HG03469 (cell line): Measurements from ENCODE around the gene LRP2.
"Not testable (repeated sequence)": the region's sequence is repeated elsewhere in the genome, so short reads cannot be mapped to it uniquely, and the experiment has no call there.

Experiments used
- ATAC-seq: cut with Tn5 transposase; IDR thresholded peaks from one replicate; pipeline ENCODE4 v1.9.1; 2021; ENCODE audit warnings: mild to moderate bottlenecking, moderate library complexity, moderate number of reproducible peaks; ENCODE audit not compliant: unreplicated experiment

The LRP2 gene

DNA sequence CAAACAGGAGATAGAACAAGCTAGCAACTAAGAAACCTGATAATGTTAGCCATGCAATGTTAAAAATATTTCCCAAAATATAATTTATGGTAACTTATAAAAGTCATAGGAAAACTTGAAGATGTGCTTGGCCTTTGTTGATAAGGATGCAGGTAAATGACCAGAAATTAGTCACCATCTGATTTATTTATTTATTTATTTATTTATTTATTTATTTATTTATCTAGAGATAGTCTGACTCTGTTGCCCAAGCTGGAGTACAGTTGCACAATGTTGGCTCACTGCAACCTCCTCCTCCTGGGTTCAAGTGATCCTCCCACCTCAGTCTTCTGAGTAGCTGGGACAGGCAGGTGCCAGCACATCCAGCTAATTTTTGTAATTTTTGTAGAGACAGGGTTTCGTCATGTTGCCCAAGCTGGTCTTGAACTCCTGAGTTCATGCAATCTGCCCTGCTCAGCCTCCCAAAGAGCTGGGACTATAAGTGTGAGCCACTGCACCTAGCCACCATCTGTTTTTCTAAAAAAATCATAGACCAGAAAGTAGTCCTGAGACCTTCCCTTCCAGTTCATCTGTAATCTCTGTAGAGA lies 183.4 kb downstream of the LRP2 start:
- ATAC-seq = no peak

DNA sequence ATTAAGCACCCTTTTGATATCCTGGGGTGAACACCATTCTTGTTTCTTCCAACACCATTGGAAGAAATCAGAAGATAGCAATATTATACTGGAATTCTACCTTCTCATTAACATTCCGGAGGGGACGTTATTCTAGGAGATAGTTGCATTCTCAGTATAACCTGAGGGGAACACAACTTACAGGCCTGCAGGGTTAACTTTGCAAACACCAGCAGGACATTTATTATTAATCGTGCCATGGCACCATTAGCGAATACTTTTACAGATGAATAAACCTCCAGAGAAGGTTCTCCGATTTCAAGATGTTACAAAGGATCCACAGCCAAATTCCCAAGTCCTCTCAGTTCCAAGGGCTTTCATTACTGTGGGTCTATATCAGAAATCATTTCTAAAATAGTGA lies 184.0 kb downstream of the LRP2 start:
- no peak for ATAC-seq

DNA sequence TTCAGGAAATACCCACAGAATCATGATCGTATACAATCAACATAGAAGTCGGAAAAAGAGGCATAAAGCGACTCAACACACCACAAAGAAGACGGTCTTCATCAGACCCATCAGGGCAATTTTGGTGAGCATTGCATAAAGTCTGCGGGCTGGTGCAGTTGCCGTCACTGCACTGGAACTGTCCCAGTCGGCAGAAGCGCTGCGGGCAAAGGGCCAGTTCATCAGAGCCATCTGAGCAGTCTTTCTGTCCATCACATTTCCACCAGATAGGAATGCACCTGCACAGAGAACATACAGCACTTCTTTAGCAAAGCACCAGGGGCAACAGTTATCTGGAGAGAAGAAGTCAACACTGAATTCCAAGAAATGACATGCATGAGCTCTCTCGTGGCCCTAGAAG lies 187.2 kb downstream of the LRP2 start:
- ATAC-seq = no peak

DNA sequence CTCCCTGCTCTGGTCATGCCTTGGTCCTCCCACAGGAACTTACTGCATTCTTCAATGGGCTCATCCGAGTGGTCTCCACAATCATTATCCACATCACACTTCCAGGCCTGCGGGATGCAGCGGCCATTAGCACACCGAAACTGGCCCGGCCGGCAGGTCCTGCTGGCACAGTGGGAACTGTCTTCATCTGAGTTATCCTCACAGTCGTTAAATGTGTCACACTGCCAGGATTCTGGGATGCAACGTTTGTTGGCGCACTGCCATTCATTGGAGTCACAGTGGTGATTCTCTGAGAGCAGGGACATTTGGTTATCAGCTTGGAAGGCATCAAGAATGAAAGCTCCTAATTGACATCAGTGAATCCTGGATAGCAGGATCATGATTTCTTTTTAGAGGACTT lies 188.5 kb downstream of the LRP2 start:
- ATAC-seq = no peak

DNA sequence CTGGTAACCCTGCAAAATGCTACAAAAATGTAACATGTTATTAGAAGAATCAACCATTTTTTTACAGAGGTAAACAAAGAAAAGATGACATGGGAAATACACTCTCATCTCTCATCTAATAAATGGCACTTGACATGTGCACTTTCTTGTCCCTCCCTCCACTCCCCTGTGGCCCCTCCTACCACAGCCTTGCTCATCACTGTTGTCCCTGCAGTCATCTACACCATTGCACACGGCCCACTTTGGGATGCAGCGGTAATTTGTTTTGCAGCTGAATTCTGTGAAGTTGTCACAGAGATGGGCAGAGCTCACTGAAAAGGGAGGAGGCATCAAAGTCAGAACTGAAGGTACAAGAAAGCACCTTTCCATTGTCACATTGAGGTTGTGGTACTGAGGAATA lies 189.4 kb downstream of the LRP2 start:
- no peak for ATAC-seq

DNA sequence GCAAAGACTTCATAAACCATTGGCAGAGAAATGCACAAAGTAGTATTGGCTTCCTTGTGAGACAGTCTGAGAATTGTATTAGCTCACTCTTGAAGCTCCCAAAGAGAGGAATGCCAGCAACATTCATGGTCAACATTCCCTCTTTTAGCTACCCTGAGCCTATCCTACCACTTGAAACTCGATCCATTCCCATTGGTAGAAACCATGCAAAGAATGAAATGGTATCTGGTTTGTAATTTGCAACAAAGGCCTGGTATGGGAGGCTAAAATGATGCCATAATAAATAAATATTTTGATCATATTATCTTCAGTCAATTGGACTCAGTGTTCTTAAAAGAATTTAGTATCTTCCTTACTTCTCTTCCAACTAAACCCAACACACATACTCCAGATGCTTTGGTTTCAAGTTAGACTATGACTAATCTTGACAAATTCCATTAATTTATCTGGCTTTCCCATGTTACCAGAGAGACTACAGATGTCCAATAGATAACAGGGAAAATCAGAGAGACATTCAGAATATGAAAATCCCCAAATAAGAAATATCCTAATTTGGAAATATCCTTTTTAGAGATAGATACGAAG lies 190.1 kb downstream of the LRP2 start:
- ATAC-seq = no peak

DNA sequence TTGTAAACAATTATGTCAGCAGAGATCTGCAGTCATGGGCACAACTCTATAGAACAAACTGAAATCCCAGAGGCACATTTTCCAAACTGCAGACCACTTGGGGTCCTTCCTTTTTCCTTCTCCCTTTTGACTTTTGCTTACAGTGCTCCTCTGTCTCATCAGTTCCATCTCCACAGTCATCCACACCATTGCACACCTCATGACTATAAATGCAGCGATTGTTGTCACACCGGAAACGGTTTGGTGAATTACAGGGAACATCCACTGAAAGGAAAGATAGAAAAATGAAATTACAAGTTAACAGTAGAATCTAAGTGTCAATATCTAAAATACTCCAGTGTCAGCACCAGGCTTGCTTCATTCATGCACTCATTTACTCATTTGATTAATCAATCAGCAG lies 196.5 kb downstream of the LRP2 start:
- no peak for ATAC-seq

DNA sequence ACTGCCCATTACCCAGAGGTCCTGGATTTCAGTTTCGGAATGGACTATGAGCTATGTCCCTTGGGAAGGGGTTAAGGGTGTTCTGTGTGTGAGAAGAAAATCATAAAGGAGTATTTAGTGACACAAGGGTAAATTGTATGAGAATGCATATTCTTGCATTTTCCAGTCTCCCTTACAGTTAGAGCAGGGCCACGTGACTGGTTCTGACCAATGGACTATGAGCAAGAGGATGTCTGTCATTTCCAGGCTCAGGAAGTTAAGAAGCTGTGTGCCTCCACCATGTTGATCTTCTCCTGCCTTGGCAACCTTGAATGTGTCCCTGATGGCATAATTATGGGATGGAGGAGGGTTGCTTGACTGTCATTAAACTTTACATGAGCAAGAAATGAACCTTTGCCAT lies 198.0 kb downstream of the LRP2 start:
- ATAC-seq = no peak

DNA sequence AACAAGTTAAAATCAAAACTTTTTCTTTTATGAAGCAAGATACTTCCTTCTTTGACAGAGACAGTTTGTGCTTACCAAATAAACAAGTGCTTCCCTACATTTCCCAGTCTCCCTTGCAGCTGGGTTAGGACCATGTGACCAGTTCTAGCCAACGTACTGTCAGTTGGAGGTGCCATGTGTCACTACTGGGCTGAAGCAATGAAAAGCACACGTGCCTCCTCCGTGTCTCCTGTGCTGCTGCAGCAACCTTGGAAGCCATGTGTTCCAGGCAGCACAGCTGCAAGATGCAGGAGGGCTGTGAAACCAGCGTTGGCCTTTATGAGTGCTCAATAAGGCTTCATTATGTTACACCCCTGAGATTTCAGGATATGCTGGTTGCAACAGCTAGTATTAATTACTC lies 199.7 kb downstream of the LRP2 start:
- ATAC-seq = no peak

DNA sequence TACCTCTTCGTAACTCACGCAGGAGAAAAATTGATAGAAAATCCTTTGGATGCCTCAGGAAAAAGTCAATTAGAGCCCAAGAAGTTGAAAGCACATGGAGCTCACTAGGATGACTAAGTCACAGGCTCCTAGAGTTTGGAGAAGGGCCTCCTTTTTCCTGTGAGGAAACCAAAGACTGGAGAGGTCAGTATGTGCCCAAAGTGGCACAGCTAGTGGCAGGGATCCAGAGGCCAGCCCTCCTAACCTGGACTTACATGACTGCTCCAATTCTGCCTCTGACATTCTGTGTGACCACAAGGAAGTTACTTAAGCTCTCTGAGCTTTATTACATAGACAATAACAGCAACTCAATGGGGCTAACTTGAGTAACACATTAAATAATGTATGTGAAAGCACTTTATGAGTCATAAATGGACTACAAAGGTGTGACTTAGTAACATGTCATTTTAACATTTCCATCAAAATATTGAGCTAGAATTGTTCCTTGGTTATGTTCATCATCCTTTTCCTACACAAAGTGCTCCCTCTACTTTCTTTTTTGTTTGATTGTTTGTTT lies 201.3 kb downstream of the LRP2 start:
- no peak for ATAC-seq

DNA sequence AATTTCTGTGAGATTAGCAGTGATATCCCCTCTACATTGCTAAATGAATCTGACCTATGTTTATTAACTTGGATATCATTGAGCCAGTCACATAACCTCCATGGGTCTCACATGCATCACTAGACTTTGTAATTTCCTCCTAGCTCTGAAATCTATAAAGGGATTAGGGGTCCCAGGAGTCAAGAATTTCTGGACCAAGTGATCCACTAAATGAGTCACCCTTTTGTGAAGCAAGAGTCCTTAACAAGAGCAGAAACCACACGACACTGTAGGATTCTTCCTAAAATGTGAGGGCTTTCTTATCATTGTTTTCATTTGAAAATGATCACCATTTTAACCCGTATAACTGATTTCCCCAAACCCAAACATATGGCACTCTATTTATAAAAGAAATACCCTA lies 202.6 kb downstream of the LRP2 start:
- no peak for ATAC-seq

DNA sequence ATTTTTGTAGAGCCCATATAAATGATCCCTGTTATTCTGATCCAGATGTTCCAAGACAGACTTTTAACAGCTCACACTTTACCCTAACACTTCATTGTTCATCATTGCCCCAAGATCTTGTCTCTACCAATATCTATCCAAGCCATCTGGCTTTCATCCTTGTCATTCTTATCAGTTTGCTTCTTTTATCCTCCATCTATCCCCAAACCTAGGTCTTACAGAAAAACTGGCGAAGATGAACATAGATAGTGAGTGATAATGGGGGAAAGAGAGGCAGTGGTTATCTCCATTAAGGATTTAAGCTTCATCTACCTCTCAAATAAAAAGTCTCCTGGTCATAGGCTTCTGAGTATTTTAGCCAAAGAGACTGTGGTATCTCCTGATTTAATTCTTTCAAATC lies 203.5 kb downstream of the LRP2 start:
- no peak for ATAC-seq

DNA sequence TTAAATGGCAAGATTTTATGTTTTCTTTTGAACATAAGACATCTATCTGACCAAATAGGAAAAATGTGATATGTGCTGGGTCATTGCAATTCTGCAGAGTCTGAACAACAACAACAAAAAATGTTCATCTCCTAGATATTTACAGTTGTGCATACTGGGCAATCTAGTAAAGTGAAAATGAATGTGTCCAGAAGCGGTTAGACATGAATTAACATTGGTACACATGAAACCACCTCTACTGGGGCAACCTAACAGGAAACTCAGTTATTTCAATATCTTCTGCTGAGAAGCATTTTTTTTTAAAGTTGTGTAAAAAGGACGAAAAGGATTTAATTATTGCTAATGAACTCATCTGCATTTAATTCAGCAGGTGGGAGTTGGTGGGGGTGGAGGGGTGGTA lies 216.1 kb downstream of the LRP2 start:
- ATAC-seq = no peak

DNA sequence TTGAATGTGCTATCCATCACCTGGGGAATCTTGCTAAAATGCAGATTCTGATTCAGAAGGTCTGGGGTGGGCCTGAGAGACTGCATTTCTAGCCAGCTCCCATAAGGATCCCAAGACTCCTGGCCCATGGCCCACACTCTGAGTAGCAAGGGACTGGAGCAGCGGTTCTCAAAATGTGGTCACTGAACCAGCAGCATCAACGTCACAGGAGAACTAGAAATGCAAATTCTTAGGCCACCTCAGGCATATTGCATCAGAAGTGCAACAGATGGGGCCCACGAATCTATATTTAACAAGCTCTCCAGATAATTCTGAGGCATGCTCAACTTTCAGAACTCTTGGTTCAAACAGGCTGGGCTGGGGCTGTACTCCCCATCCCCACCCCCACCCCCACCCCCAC lies 218.3 kb downstream of the LRP2 start:
- ATAC-seq = no peak

DNA sequence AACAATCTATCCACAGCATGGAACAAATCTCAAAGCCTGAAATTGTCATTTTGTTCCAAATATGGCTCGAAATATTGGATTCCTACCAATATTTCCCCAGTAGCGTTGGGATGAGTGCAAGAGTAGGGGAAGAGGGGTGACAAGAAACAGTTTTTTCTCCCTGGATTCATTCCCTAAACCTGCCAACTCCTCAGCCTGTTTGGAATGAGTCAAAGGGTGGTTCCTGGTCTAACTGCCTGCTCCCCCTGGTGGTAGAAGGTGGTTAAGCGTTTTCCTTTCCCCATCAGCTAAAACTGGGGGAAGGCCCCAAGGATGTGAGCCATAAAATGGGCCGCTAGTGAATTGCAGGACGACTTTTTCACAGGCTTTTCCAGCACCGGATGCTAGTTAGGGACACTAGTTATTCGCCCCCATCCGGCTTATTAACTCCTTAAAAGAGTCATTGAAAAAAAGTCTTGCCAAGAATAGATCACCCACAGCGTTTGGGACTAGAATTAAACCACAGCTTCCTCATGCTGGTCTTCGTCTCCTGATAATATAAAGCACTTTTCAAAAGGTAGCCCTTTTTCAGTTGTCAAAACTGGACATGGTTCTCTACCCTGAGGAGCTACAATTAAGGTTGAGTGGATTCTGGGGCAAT lies 220.5 kb downstream of the LRP2 start:
- ATAC-seq = no peak

DNA sequence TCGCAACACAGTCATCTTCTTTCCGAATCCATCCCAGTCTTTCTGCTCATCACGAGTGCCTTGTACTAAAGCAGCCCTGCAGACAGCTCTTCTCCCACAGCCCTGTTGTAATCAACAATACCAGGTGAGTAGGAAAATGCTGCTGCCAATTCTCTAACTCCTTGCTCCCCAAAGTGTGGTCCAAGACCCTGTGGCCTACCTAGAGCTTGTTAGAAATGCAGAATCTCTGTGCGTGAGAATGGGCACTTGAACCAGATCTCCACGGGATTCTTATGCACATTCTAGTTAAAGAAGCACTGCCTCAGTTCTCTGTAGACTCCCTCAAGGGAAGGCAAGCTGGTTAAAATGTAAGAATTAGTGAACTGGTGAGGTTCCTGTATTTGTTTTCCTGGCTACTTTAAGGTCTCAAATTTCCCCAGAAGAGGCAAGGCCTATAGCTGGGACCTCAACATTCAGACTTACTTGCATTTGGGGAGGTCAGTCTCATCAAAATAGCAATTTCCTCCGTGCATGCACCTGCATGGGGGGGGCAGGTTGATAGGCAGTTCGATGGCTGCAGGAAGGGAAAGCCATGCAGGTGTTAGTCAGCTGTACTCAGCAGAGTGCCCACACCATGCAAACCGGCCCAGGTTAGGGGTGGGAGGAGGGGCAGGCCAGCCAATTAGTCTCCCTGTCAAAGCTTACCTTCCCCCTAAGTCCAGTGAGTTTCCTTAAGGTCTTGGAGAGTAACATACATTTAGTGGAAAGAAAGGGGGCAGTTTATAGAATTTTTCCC lies 222.2 kb downstream of the LRP2 start:
- no peak for ATAC-seq

DNA sequence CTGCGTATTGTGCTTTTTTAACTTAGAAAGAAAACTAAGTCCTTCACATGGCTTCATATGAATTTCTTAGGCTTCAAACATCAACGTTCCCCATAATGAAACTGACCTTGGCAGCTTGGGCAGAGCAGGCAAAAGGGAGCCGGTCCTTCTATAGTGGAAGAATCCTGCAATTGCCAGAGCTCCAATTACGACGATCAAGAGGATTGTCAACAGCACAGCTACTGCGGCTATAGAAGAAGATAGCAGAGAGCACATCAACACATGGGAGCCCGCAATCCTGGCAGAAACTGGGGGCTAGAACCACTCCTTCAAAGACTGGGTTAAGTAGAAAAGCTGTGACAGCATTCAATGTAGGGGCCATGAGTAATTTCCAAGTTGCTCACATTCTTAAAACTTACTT lies 223.2 kb downstream of the LRP2 start:
- ATAC-seq = no peak

DNA sequence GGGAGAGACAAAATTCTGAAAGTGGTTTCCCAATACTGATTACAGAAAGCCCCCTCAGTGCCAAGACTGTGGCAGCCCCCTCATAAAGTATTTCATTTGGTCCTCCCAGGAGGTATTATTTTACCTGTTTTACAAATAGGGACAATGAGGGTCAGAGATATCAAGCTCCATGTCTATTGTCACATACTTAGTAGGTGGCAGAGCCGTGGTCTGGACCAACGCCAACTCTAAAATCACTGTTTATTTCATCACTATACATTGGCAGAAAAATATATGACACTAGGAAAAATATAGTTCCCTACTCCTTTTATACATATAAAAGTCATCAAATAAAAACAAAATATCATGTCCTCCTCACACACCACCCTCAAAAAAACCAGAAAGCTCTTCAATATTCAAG lies 224.4 kb downstream of the LRP2 start:
- ATAC-seq = no peak

DNA sequence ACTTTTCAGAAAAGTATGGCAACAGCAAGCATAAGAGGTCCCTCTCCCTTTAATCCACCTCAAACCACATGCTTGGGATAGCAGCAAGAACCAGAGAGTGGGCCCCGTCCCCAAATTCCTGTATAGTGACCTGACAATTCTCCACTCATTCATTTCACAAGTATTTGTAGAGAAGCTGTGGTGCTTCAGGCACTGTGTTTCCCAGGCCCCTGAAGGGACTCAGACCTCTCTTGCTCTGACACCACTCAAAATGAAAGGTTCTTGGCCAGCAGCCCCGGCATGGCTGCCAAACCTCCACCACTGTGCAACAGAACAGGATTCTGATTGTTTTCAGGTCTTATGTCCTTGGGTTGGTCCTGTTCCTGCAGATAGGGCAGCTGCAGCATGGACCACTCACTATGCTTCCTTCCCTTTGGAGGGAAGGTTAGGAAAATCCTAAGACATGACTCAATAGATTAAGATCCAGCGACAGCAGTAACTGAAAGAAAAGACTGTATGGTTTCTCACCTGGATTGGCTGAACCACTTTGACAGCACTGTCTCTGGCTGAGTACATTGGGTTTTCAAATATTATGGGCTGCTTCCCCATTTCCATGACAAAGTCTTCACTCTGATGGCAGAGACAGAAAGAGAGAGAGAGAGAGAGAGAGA lies 225.3 kb downstream of the LRP2 start:
- ATAC-seq = no peak

DNA sequence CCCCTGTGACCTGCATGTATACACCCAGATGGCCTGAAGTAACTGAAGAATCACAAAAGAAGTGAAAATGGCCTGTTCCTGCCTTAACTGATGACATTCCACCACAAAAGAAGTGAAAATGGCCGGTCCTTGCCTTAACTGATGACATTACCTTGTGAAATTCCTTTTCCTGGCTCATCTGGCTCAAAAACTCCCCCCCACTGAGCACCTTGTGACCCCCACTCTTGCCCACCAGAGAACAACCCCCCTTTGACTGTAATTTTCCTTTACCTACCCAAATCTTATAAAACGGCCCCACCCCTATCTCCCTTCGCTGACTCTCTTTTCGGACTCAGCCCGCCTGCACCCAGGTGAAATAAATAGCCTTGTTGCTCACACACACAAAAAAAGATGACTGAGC lies 225.9 kb downstream of the LRP2 start:
- not testable (repeated sequence) for ATAC-seq

DNA sequence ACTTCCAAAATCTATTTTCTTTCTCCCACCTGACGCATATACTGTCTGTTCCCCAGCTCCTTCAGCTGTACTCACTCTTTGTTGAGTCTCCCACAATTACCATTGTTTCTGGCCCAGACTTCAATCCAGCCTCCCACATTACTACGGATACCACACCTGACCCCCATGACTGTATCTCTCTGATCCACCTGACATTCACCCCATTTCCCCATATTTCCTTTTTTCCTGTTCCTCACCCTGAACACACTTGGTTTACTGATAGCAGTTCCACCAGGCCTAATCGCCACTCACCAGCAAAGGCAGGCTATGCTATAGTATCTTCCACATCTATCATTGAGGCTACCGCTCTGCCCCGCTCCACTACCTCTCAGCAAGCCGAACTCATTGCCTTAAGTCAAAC lies 228.1 kb downstream of the LRP2 start:
- not testable (repeated sequence) for ATAC-seq
